Measurements from ENCODE around the gene USB1.

GRCh38 chr16:58051296-58051695, 50.1 kb downstream of the USB1 start:
- TF ChIP-seq CTCF (conservative IDR thresholded peaks at IDR 0.05 in 1 of 2, IDR thresholded peaks at IDR 0.05 in 1 of 2; ENCODE audit: low read depth in 1 of 2, low read length in 2 of 2), result no peak
- TF ChIP-seq EZH2 (IDR thresholded peaks at IDR 0.05; ENCODE audit: low read length, missing control alignments), result no peak
